Right atrium auricular region (tissue), 2 donors: Measurements from ENCODE around the gene RERE. TPM values are rescaled to one million over a fixed set of nuclear protein-coding genes. Genes with fewer than 3 reads are reported as not detected.

ENCODE experiments used
- DNase-seq: peaks from one replicate; pipeline ENCODE4 v3.0.0-alpha.2; 2019; ENCODE audit warnings: low spot score
- H3K27ac ChIP-seq, 2 donors: fragments of 200-600 bp; sonication (generic); 1 replicate in 1 of 2; 2 replicates in 1 of 2; pipeline ENCODE4 v1.5.1; 2016 to 2019
- H3K27me3 ChIP-seq, 2 donors: fragments of 200-600 bp; sonication (generic); one replicate each; pipeline versions ENCODE4 v1.5.1 to v1.6.0; 2017 to 2019
- H3K36me3 ChIP-seq: fragments of 200-600 bp; sonication (generic); one replicate; pipeline ENCODE4 v1.5.1; 2016
- H3K4me1 ChIP-seq, 2 donors: fragments of 200-600 bp; sonication (generic); one replicate each; pipeline versions ENCODE4 v1.5.1 to v1.6.0; 2017 to 2019
- H3K4me3 ChIP-seq, 2 donors: fragments of 200-600 bp; sonication (generic); 1 replicate in 1 of 2; 2 replicates in 1 of 2; pipeline ENCODE4 v1.5.1; 2017 to 2019; ENCODE audit warnings: mild to moderate bottlenecking in 1 of 2, moderate library complexity in 1 of 2
- H3K9me3 ChIP-seq, 2 donors: fragments of 200-600 bp; sonication (generic); one replicate each; pipeline ENCODE4 v1.5.1; 2019
- CTCF ChIP-seq, 2 donors: fragments of 200-600 bp; sonication (generic); IDR thresholded peaks; one replicate each; pipeline ENCODE4 v1.5.1; 2019; ENCODE audit warnings: antibody characterized with exemption in 2 of 2
- microRNA-seq, 2 donors: library from miRNA; unstranded; fragments of <30 nt; microRNA quantifications; one replicate each; pipeline ENCODE4, GENCODE V29; 2016 to 2017; ENCODE audit warnings: borderline number of aligned reads in 2 of 2, borderline replicate concordance in 1 of 2
- total RNA-seq, 2 donors: library from RNA; depleted of rRNA; stranded (reverse); fragments of >200 nt; gene quantifications; one replicate each; pipeline ENCODE4 v1.1.0, GENCODE V29; 2016

The RERE gene
- total RNA-seq, 2 donors from 2014 or later, result 99.8 to 125 TPM

GRCh38 chr1:8312235-8313218 is 504.9 kb downstream of the RERE start:
- no peaks in the 10 kb centered on the region for H3K36me3 ChIP-seq
- H3K27ac ChIP-seq, result no peak overlapping the region
- no peak for TF ChIP-seq CTCF (IDR thresholded peaks at IDR 0.05)
- peaks cover 0 to 23% of the 10 kb centered on the region in 2 donors for H3K4me1 ChIP-seq
- no peaks in the 10 kb centered on the region for H3K9me3 ChIP-seq
- DNase-seq, result no peak
- no peaks in the 10 kb centered on the region for H3K27me3 ChIP-seq
- H3K4me3 ChIP-seq, result no peak overlapping the region

- no peaks in the 10 kb centered on the region for H3K36me3 ChIP-seq
- no peak for TF ChIP-seq CTCF (IDR thresholded peaks at IDR 0.05)
- no peak overlapping the region for H3K27ac ChIP-seq
- peaks cover 0 to 19% of the 10 kb centered on the region in 2 donors for H3K4me1 ChIP-seq
- H3K27me3 ChIP-seq, result no peaks in the 10 kb centered on the region
- no peaks in the 10 kb centered on the region for H3K9me3 ChIP-seq
- no peak for DNase-seq
- no peak overlapping the region for H3K4me3 ChIP-seq
These were observed 506.2 kb downstream of the RERE start for GRCh38 chr1:8311068-8311718.

GRCh38 chr1:8307628-8308027 is 509.8 kb downstream of the RERE start:
- no peak overlapping the region for H3K4me3 ChIP-seq
- H3K27me3 ChIP-seq, result no peaks in the 10 kb centered on the region
- no peak for TF ChIP-seq CTCF (IDR thresholded peaks at IDR 0.05)
- H3K9me3 ChIP-seq, result no peaks in the 10 kb centered on the region
- no peak overlapping the region for H3K27ac ChIP-seq
- H3K36me3 ChIP-seq, result no peaks in the 10 kb centered on the region
- H3K4me1 ChIP-seq, result peaks cover 0 to 6% of the 10 kb centered on the region in 2 donors
- DNase-seq, result no peak

- Histone ChIP-seq H3K36me3 (no peaks in the 10 kb centered on the region), H3K27me3 (no peaks in the 10 kb centered on the region), H3K9me3 (no peaks in the 10 kb centered on the region), H3K27ac (no peak overlapping the region), H3K4me3 (no peak overlapping the region), H3K4me1 (no peaks in the 10 kb centered on the region)
- no peak for TF ChIP-seq CTCF (IDR thresholded peaks at IDR 0.05)
- DNase-seq, result no peak
These were observed 513.6 kb downstream of the RERE start for GRCh38 chr1:8303876-8304275.

- Histone ChIP-seq H3K36me3 (no peaks in the 10 kb centered on the region), H3K4me3 (no peak overlapping the region), H3K27me3 (no peaks in the 10 kb centered on the region), H3K4me1 (no peaks in the 10 kb centered on the region), H3K9me3 (no peaks in the 10 kb centered on the region), H3K27ac (no peak overlapping the region)
- no peak for DNase-seq
- TF ChIP-seq CTCF (IDR thresholded peaks at IDR 0.05), result no peak
These were observed 514.3 kb downstream of the RERE start for GRCh38 chr1:8303141-8303540.

Small RNA genes within 50 kb of the gene (microRNA-seq; reads per million reads assigned to microRNA genes)
- 0 reads per million in 2 donors for gene MIR6728

Other genes with a start within 250 kb of the RERE start
- 100 to 1,000 TPM; 149 to 334 TPM for gene ENO1, start 61.0 kb upstream of the RERE start, total RNA-seq
- not detected for gene CA6, start 128.2 kb upstream of the RERE start, total RNA-seq
- gene SLC2A7, start 208.8 kb upstream of the RERE start, total RNA-seq, result not detected